Measurements from ENCODE around the gene ASIC2.

Gene ASIC2

DNA sequence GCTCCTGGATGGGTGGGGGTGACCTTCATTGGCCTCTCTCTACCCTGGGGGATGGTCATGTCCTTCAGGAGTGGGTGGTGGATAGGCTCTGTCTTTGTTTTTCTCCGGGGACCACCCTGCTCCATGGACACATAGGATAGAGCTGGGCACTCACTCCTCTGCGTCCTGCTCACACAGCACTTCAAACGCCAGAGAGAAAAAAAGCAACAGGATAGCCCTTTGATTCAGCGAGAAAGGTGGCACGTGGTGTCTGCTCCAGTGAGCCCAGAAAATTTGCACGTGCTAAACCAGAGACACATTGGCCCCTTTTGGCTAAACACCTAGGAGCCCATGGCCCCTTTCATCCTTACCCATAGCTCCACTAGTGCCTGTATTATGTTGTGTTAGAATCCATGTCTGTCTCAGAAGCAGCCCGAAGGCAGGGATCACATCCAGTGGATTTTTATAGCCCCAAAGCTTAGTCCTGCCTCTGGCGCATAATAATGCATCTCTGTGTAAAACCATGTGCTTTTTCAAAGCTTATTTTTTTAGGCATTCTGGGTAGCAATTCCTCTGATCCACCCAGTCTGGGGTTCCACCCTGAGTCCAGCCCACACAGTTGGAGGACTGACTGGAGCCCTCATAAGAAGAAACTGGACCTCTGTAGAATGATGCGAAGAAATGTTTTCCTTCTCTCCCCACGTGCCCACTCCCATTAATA lies 90.1 kb downstream of the ASIC2 start:
- no peak for DNase-seq

DNA sequence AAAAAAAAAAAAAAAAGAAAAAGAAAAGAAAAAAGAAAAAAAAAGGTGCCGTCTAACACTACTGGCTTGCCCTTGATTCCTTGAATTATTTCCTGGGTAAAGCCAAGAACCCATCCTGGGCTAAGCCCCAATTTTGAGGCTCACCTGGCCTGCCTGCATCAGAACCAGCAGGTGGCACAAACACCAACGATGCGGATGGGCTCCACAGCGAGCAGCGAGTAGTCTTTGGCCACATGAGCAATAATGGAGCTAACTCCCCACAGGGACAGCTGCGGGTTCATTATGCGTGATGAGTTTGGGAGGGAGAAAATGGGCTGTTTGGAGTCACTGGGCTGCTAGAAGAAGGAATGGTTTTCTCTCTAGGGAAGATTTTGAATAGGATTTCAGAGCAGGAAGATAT lies 91.1 kb downstream of the ASIC2 start:
- DNase-seq: no peak

GRCh38 chr17:33201283-33201682 lies 91.8 kb downstream of the ASIC2 start:
- DNase-seq: no peak

GRCh38 chr17:33200587-33200986 lies 92.5 kb downstream of the ASIC2 start:
- no peak for DNase-seq

DNA sequence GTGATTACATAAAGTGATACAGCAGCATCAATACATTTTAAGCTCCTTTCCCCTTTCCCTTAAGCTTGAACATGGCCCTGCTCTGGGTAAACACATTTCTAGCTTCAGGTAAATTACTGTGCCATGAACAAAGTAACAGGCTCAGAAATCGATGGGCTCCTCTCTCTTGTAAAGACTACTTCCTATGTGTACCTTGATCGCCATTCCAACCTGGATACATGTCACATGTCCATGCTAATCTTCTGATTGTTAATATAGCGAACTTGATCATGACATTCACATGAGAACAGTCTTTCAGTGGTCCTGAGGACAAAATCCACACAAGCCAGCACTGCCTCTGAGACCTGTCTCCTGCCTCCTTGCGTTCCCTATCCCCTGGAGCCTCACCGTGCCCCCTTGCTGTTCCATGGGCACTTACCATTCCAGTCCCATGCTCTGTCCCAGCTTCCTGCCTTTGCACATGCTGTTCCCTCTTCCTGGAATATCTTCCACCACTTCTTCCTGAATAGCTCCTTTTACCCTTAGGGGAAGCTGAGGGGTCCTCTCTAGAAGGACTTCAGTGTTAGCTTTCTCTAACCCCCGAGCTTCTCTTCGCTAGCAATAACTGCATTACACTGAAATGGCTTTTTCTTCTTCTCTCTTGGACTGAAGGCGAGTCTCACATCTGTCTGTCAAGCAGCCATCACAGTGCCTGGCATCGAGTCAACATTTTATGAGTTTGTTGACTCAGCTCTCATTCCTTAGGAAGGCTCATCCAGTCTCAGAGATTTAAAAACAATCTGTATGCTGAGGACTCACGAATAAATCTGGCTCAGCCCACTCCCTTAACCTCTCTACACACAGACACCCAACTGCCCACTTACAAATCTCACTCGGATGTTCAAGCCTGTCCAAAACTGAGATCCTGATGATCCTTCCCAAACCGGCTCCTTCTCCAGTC lies 93.3 kb downstream of the ASIC2 start:
- DNase-seq: no peak

DNA sequence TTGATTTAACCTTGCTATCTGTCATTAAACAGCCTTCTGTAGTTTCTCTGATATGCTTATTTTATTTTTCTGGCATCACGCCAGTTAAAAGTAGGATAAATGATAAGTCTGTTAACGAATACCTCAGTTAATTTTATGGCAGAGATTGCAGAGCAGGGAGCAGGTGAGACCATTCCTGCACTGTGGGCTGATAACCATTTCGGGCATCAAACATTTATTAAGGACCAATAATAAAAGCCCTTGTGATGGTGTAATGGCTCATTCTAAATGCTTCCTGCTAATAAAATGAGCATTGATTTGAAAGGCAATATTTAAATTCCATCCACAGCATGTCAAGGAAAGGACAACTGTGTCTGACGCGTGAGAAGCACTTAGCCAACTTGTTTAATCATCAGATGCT lies 94.1 kb downstream of the ASIC2 start:
- DNase-seq: no peak

DNA sequence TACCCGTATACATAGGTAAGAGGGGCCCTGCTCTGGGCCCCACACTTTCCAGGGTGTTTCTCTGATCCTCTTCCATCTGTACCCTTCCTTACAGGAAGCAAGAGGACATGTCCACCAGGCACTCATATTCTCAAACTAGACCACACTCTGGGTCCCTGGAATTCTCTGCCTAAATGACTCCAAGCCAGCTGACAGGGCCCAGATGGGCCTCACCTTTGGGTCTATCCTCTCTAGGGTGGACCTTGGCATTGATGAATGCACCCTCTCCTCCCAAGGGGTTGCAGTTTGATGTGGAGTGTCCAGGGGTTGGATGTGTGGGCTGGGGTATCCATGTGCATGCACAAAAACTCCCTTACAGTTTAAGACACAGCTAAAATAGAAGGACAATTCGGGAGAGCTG lies 95.8 kb downstream of the ASIC2 start:
- no peak for DNase-seq

DNA sequence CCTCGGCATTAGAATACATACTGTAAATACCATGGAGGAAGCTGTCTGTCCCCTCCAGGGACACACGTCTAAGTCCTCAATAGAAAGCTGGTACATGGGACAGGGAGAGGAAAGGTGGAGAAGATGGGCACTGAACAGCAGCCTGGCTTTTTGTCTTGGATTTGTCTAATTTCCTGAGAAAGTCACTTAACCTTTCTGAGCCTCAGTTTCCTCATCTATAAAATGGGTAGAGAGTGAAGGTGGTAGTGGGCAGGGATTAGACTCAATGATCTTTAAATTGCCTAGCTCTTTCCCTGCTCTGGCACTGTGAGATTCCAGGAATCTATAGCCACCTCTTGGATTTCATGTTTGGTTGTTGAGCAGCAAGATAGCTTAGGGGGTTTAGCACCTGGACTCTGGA lies 96.2 kb downstream of the ASIC2 start:
- DNase-seq: no peak

GRCh38 chr17:33192951-33193911 lies 99.9 kb downstream of the ASIC2 start:
- DNase-seq: no peak

- DNase-seq: no peak
Measured at GRCh38 chr17:33183487-33184026, 109.5 kb downstream of the ASIC2 start.

- no peak for DNase-seq
Measured at GRCh38 chr17:33179151-33179550, 113.9 kb downstream of the ASIC2 start.

- DNase-seq: no peak
Measured at GRCh38 chr17:33178681-33179080, 114.4 kb downstream of the ASIC2 start.

DNA sequence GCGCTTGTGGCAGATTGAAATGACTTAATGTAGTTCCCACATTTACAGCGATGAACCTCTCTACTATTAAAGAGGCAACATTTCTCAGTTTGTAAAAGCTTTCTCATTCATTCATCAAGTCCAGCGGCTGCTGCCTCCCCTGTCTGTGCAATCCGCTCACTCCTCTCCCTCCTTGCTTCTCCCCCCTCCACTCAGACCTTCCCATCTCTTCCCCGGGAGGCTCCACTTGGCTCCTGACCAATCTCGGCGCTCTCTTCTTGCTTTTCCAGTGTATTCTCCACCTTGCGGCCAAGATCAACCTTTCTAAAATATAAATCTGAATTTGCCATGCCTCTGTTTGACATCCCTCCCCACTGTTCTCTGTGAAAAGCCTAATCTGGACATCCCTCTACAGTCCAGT lies 117.5 kb downstream of the ASIC2 start:
- DNase-seq: no peak

DNA sequence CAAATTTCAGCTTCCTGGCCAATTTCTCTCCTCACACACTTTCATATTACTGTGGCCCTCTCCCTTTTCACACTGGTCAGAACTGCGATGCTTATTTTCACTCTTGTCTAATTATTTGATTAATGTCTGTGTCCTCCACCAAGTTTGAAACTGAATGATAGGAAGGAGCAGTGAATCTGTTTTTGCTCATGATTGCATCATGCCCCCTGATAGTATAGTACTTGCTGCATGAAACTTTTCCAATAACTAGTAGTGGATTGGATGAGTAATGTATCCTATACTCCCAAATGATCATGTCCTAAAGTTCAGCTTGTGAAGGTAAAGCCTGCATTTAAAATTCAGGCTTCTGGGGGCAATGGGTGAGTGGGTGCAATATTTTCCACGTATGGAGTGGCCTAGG lies 121.2 kb downstream of the ASIC2 start:
- no peak for DNase-seq

DNA sequence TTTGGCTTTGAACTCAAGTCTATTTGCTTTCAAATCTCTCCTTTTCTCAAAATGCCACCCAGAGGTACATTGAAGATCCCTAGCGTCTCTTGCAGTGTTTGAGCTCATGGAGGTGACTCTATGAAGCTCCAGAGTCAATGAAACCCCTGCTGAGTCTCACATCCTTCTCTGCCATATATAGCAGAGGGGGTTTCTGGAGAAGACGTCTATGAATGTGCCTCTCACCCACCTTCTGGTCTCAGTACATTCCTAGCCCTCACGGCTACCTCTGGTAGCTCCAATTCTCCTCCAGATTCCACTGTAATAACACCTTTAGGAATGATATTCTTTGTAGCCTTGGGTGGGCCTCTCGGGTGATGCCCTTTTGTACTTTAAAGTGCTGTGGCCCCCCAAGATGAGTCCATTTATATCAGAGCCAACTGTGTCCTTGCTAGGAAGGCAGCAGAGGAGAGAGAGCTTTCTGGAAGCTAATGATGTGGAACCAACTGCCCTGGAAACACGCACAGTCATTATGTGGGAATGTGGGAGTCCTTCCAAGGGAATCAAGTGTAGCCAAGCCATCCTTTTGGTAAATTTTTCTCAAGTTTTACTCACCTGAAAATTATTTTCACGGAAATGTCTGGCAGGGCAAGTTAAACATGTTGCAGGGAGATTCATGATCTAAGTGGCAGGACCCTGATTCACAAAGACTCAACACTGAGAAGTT lies 123.4 kb downstream of the ASIC2 start:
- DNase-seq: no peak

DNA sequence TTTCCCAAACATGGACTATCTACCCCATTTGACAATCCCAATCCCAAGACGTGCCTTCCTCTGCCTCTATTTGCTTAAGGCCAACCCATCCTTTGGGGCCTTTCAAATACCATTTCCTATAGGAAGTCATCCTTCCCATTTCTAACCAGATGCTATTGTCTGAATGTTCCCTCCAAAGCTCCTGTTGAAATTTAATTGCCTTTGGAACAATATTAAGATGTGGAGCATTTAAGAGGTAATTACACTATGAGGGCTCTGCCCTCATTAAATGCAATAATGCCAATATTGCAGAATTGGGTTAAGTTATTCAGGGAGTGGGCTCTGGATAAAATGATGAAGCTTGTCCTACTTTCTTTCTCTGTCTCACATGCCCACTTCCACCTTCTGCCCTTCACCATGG lies 125.4 kb downstream of the ASIC2 start:
- no peak for DNase-seq

GRCh38 chr17:33166472-33166871 lies 126.6 kb downstream of the ASIC2 start:
- no peak for DNase-seq

DNA sequence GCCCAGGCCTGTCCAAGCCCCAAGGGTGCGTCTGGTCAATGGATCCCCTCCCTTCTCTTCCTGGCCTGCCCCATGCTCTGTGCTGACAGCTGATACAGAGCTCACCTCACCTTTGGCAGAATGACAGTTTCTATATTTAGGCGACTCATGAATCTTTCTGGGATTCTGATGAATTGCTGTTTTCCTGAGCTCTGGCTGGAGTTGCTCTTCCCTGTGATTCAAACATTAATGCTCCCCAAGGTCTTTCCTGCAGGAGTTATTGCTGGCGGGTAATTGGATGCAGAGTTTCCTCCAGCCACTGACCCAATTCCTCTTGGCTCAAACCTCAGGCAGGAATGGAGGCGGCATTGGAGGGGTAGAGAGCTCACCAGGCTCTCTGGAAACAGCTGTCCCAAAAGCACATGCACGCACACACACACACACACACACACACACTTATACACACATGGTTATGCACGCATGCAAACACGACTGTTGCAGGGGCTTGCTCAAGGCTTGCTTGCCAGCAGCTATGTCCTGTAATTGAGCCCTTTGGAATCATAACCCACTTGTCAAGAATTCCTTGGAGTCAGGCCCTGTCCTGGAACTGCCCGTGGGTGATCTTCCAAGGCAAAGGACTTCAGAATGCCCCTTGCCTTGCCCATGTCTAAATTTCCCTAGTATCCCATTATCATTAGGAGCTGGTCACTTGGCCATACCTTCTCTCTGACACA lies 128.8 kb downstream of the ASIC2 start:
- DNase-seq: no peak

GRCh38 chr17:33163533-33164168 lies 129.4 kb downstream of the ASIC2 start:
- DNase-seq: no peak

GRCh38 chr17:33154869-33155455 lies 138.1 kb downstream of the ASIC2 start:
- no peak for DNase-seq

GRCh38 chr17:33152783-33153182 lies 140.3 kb downstream of the ASIC2 start:
- no peak for DNase-seq
